SU-DHL-6 (cell line): Measurements from ENCODE around the gene KLHDC3.

ENCODE experiments used
- H2AFZ ChIP-seq: fragments of 200-600 bp; sonication (generic); 2 replicates; pipeline ENCODE4 v1.6.1; 2014; ENCODE audit warnings: low read depth, mild to moderate bottlenecking, moderate library complexity, mixed read lengths, antibody characterized with exemption, low read length; ENCODE audit not compliant: severe bottlenecking
- H3F3A ChIP-seq: fragments of 200-600 bp; shearing (Covaris generic); 2 replicates; pipeline ENCODE4 v1.6.0; 2016; ENCODE audit warnings: antibody characterized with exemption, mild to moderate bottlenecking; ENCODE audit not compliant: insufficient read depth
- H3K27ac ChIP-seq: fragments of 200-600 bp; sonication (generic); 2 replicates; pipeline ENCODE4 v1.5.1; 2016; ENCODE audit warnings: low read depth, mild to moderate bottlenecking, low read length, moderate library complexity, mixed read lengths
- H3K27me3 ChIP-seq: fragments of 200-600 bp; sonication (generic), shearing (Covaris generic); 2 replicates; pipeline ENCODE4 v1.6.0; 2014; ENCODE audit warnings: mild to moderate bottlenecking, low read length
- H3K36me3 ChIP-seq: fragments of 200-600 bp; sonication (generic); 2 replicates; pipeline ENCODE4 v1.6.1; 2014; ENCODE audit warnings: mild to moderate bottlenecking, low read length, mixed read lengths
- H3K4me2 ChIP-seq: fragments of 300-600, 200-600 bp; shearing (Covaris generic), sonication (generic); 2 replicates; pipeline ENCODE4 v1.6.0; 2014; ENCODE audit warnings: low read length, low read depth, mild to moderate bottlenecking; ENCODE audit not compliant: poor library complexity, severe bottlenecking
- H3K4me3 ChIP-seq: fragments of 200-600 bp; sonication (generic); 2 replicates; pipeline ENCODE4 v1.5.1; 2014; ENCODE audit warnings: antibody characterized with exemption, low read length, mild to moderate bottlenecking, mixed read lengths; ENCODE audit not compliant: insufficient read depth, poor library complexity, severe bottlenecking
- H3K79me2 ChIP-seq: fragments of 200-600 bp; sonication (generic); 2 replicates; pipeline ENCODE4 v1.6.1; 2014; ENCODE audit warnings: mild to moderate bottlenecking, low read length, moderate library complexity; ENCODE audit not compliant: insufficient read depth
- H3K9ac ChIP-seq: fragments of 200-600 bp; sonication (generic); 2 replicates; pipeline ENCODE4 v1.7.0; 2014; ENCODE audit warnings: mild to moderate bottlenecking, low read length
- H3K9me2 ChIP-seq: fragments of 200-600 bp; sonication (generic); replicated peaks from 2 replicates; pipeline ENCODE4 v1.6.1; 2014; ENCODE audit warnings: low read length; ENCODE audit not compliant: insufficient read depth
- H3K9me3 ChIP-seq: fragments of 200-600 bp; sonication (generic); 2 replicates; pipeline ENCODE4 v1.6.1; 2014; ENCODE audit warnings: low read length, mixed read lengths; ENCODE audit not compliant: insufficient read depth
- H4K20me1 ChIP-seq: fragments of 200-600 bp; sonication (generic); 2 replicates; pipeline ENCODE4 v1.6.1; 2014; ENCODE audit warnings: low read depth, mild to moderate bottlenecking, antibody characterized with exemption, low read length, moderate library complexity, mixed read lengths
- EZH2phosphoT487 ChIP-seq: fragments of 200-600 bp; sonication (generic), shearing (Covaris generic); conservative IDR thresholded peaks from 2 replicates; pipeline ENCODE4 v1.6.1; 2018; ENCODE audit warnings: mild to moderate bottlenecking, antibody characterized with exemption, low read length, moderate library complexity, mixed read lengths
- TF ChIP-seq, protein P1 (sequence below): fragments of 200-600 bp; sonication (generic); IDR thresholded peaks from one replicate; pipeline ENCODE4 v1.5.1; 2017; ENCODE audit warnings: antibody characterized with exemption, mild to moderate bottlenecking, low read length, moderate library complexity; ENCODE audit not compliant: insufficient read depth, poor library complexity, severe bottlenecking

KLHDC3 gene

DNA sequence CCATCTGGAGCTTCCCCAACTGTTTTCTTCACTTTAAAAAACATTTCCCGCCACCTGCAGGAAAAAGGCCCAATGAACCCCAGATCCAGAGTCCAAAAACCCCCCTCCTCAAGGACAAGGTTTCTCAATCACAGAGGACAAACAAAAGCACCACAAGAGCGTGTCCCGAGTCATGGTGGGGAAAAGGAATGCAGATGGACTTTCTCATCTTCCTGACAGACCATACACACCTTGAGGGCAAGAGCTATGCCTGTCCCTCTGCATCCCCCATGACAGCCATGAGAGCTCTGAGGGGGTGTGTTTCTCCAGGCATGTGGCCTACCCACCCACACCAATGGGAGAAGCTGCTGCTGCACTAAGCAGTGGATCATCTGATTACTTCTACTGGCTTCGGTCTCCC is 44.1 kb upstream of the KLHDC3 start:
- Histone ChIP-seq H3K79me2 (peaks cover 1% of the 10 kb centered on the region; the same call in 1 of the 2 replicates), H3K9me3 (no peaks in the 10 kb centered on the region), H2AFZ (no peak overlapping the region), H3K4me3 (no peak overlapping the region), H3K4me2 (no peak overlapping the region), H4K20me1 (no peaks in the 10 kb centered on the region), H3K9me2 (no peaks in the 10 kb centered on the region), H3F3A (no peaks in the 10 kb centered on the region), H3K27me3 (no peaks in the 10 kb centered on the region), H3K36me3 (no peaks in the 10 kb centered on the region), H3K27ac (no peak overlapping the region), H3K9ac (no peak overlapping the region)
- TF ChIP-seq, protein P1, sequence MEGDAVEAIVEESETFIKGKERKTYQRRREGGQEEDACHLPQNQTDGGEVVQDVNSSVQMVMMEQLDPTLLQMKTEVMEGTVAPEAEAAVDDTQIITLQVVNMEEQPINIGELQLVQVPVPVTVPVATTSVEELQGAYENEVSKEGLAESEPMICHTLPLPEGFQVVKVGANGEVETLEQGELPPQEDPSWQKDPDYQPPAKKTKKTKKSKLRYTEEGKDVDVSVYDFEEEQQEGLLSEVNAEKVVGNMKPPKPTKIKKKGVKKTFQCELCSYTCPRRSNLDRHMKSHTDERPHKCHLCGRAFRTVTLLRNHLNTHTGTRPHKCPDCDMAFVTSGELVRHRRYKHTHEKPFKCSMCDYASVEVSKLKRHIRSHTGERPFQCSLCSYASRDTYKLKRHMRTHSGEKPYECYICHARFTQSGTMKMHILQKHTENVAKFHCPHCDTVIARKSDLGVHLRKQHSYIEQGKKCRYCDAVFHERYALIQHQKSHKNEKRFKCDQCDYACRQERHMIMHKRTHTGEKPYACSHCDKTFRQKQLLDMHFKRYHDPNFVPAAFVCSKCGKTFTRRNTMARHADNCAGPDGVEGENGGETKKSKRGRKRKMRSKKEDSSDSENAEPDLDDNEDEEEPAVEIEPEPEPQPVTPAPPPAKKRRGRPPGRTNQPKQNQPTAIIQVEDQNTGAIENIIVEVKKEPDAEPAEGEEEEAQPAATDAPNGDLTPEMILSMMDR, result no peak
- no peak for TF ChIP-seq EZH2phosphoT487

DNA sequence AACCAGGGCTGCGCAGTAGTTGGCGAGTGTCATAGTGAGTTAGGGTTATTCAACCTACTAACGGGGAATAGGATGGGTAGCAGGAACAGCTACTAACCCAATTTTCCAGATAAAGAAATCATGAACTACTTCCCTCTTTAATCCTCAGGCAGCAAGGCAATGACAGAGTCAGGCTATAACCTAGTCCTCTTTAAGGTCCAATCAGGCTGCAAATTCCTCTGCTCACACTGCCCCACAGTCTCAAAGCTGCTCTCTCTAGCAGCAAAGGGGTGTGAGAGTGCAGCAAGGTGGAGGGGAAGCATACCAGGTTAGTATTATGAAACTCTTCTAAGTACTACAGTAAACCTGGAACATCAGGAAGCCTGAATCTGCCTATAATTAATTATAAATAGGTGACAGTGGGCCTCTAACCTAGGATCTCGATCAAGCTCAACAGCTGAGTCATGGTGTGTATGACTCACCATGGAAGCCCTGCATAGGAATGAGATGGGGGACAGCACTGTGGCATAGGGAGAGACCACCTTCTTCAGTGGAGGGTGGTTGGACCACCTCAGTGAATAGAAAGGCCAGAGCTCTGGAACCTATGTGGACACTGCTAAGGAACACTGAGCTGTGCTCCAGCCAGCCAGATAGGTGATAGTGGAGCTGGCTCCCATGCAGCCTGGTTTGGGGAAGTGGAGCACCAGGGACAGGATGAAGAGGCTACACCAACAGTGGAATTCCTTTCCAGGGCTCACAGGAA is 43.0 kb upstream of the KLHDC3 start:
- no peak overlapping the region for H2AFZ ChIP-seq
- 0 out of 2 replicates have a peak, but pooled peaks cover 6% of the 10 kb centered on the region for H3F3A ChIP-seq
- no peak overlapping the region for H3K27ac ChIP-seq
- no peak overlapping the region for H3K9ac ChIP-seq
- no peaks in the 10 kb centered on the region for H3K9me2 ChIP-seq
- peaks cover 10% of the 10 kb centered on the region; the same call in 1 of the 2 replicates for H3K79me2 ChIP-seq
- no peaks in the 10 kb centered on the region for H4K20me1 ChIP-seq
- TF ChIP-seq, protein P1, result no peak
- TF ChIP-seq EZH2phosphoT487, result no peak
- H3K4me2 ChIP-seq, result no peak overlapping the region
- H3K36me3 ChIP-seq, result no peaks in the 10 kb centered on the region
- no peaks in the 10 kb centered on the region for H3K27me3 ChIP-seq
- H3K9me3 ChIP-seq, result no peaks in the 10 kb centered on the region
- no peak overlapping the region for H3K4me3 ChIP-seq

DNA sequence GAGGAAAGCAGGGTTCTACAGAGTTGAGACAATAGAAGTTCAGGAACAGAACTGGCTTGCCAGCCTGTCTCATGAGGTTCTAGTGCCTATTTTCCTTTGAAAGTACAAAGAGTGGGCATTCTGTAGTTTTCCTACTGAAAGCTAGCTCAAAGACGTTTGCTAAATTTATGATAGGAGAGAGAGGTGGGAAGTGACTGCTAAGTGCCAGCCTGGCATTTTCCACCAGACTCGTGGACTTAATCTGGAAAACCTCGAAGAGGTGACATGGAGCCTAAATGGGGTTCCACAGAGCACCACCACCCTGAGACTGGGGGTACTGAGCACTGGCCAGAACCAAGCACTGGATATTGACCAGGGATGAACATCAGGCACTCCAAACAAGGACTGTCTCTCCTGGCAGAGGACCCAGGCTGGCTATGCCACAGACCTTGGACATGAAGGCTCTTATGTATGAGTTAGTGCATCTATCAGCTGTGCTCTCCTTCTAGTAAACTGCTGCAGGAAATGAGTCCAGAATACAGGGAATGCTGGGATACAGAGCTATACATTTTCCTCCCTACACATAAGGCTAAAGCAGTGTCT is 42.2 kb upstream of the KLHDC3 start:
- H3K4me3 ChIP-seq, result no peak overlapping the region
- H3K27me3 ChIP-seq, result no peaks in the 10 kb centered on the region
- no peaks in the 10 kb centered on the region for H3K9me2 ChIP-seq
- H3K9me3 ChIP-seq, result no peaks in the 10 kb centered on the region
- H3K27ac ChIP-seq, result no peak overlapping the region
- TF ChIP-seq, protein P1, result no peak
- TF ChIP-seq EZH2phosphoT487, result no peak
- H3K79me2 ChIP-seq, result peaks cover 18% of the 10 kb centered on the region
- peaks cover 10% of the 10 kb centered on the region; the same call in 1 of the 2 replicates for H3F3A ChIP-seq
- H3K36me3 ChIP-seq, result peaks cover 4% of the 10 kb centered on the region; the same call in 1 of the 2 replicates
- H4K20me1 ChIP-seq, result no peaks in the 10 kb centered on the region
- H3K9ac ChIP-seq, result no peak overlapping the region
- no peak overlapping the region for H2AFZ ChIP-seq
- H3K4me2 ChIP-seq, result no peak overlapping the region
